Adrenal gland (tissue), 5 donors: ENCODE measurements around the gene NMRAL1.

Source experiments
- POLR2A ChIP-seq, 2 donors: fragments of 450-650 bp; IDR thresholded peaks; one replicate each; pipeline ENCODE4 v1.6.1; 2017; ENCODE audit warnings: antibody characterized with exemption in 2 of 2, mild to moderate bottlenecking in 2 of 2, moderate library complexity in 1 of 2
- TF ChIP-seq, protein P1 (sequence below), 6 experiments: fragments of 450-650 bp in 4 of 6; fragments of 200-600 bp in 2 of 6; sonication (generic) in 1 of 6; IDR thresholded peaks; 1 replicate in 5 of 6; 2 replicates in 1 of 6; pipeline versions ENCODE4 v1.5.1 to v1.8.0; 2016 to 2021; ENCODE audit warnings: antibody characterized with exemption in 6 of 6, mild to moderate bottlenecking in 2 of 6, moderate library complexity in 1 of 6
- donor health status: DM: no; HTN: no; CAD: no.

DNA sequence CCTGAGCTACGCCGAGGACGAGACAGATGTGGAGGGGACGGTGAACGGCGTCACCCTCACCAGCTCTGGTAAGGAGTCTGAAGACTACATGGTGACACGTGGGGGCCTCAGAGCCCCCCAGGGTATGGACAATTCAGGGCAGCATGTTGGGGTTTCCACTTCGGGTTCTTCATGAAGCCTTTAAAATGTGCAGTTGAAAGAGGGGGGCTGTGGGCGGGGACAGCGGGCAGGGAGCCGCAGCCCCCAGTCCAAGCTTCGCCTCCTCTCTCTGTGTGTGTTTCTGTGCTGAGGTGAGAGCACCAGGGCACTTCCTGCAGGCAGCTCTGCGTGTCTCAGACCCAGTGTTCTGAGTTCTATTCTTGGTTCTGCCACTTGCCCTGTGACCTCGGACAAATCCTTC lies 24.0 kb downstream of the NMRAL1 start:
- TF ChIP-seq, protein P1, sequence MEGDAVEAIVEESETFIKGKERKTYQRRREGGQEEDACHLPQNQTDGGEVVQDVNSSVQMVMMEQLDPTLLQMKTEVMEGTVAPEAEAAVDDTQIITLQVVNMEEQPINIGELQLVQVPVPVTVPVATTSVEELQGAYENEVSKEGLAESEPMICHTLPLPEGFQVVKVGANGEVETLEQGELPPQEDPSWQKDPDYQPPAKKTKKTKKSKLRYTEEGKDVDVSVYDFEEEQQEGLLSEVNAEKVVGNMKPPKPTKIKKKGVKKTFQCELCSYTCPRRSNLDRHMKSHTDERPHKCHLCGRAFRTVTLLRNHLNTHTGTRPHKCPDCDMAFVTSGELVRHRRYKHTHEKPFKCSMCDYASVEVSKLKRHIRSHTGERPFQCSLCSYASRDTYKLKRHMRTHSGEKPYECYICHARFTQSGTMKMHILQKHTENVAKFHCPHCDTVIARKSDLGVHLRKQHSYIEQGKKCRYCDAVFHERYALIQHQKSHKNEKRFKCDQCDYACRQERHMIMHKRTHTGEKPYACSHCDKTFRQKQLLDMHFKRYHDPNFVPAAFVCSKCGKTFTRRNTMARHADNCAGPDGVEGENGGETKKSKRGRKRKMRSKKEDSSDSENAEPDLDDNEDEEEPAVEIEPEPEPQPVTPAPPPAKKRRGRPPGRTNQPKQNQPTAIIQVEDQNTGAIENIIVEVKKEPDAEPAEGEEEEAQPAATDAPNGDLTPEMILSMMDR (IDR thresholded peaks at IDR 0.05) = no peak
- no peak for TF ChIP-seq POLR2A (IDR thresholded peaks at IDR 0.05)
